COR-L47 (cell line): Measurements from ENCODE around the gene BCL2L11.

ENCODE experiments used
- DNase-seq: peaks from one replicate; lab custom pipeline; 2025; lab: John Stamatoyannopoulos, UW

BCL2L11 gene

GRCh38 chr2:111191877-111192276 is 71.2 kb downstream of the BCL2L11 start:
- DNase-seq: no peak

- DNase-seq: no peak
Observed at GRCh38 chr2:111192776-111193368, 72.2 kb downstream of the BCL2L11 start.

- no peak for DNase-seq
Observed at GRCh38 chr2:111194835-111195621, 74.3 kb downstream of the BCL2L11 start.

GRCh38 chr2:111196435-111196834 is 75.7 kb downstream of the BCL2L11 start:
- DNase-seq: no peak

- DNase-seq: no peak
Observed at GRCh38 chr2:111198701-111199100, 78.0 kb downstream of the BCL2L11 start.

GRCh38 chr2:111199840-111200239 is 79.1 kb downstream of the BCL2L11 start:
- no peak for DNase-seq

GRCh38 chr2:111200333-111200881 is 79.7 kb downstream of the BCL2L11 start:
- DNase-seq: peak; percentile 80

- DNase-seq: no peak
Observed at GRCh38 chr2:111201214-111201613, 80.5 kb downstream of the BCL2L11 start.

GRCh38 chr2:111202266-111203040 is 81.7 kb downstream of the BCL2L11 start:
- DNase-seq: no peak

- no peak for DNase-seq
Observed at GRCh38 chr2:111204706-111205105, 84.0 kb downstream of the BCL2L11 start.

- DNase-seq: no peak
Observed at GRCh38 chr2:111205774-111206173, 85.1 kb downstream of the BCL2L11 start.

GRCh38 chr2:111207851-111208250 is 87.1 kb downstream of the BCL2L11 start:
- no peak for DNase-seq

GRCh38 chr2:111208639-111209038 is 87.9 kb downstream of the BCL2L11 start:
- DNase-seq: no peak

GRCh38 chr2:111209045-111209514 is 88.4 kb downstream of the BCL2L11 start:
- DNase-seq: no peak

- DNase-seq: no peak
Observed at GRCh38 chr2:111210036-111210435, 89.3 kb downstream of the BCL2L11 start.

GRCh38 chr2:111213877-111214276 is 93.2 kb downstream of the BCL2L11 start:
- DNase-seq: no peak

GRCh38 chr2:111216811-111217652 is 96.3 kb downstream of the BCL2L11 start:
- DNase-seq: peak; percentile 27
